K562 (cell line): Measurements from ENCODE around the gene RABL6. TPM values are rescaled to one million over a fixed set of nuclear protein-coding genes. Genes with fewer than 3 reads are reported as not detected.
A peak's percentile ranks its signal among the peaks of the same experiment; 100 is the strongest.

Experiments
- FOS ChIP-seq: IDR thresholded peaks from 3 replicates; pipeline ENCODE4 v1.6.1; 2011; ENCODE audit not compliant: insufficient read length; ENCODE audit errors: extremely low read depth
- HIVEP1 ChIP-seq: fragments of 250-450 bp; sonication (Bioruptor Pico); IDR thresholded peaks from 2 replicates; pipeline ENCODE4 v1.4.0; 2020; ENCODE audit warnings: mild to moderate bottlenecking
- MYC ChIP-seq, 2 experiments: fragments of 250-450 bp in 1 of 2; sonication (Bioruptor Pico) in 1 of 2; IDR thresholded peaks; 2 replicates each; pipeline versions ENCODE4 v1.5.1 to v1.6.1; 2012 to 2021; ENCODE audit warnings: low read depth in 2 of 2, borderline replicate concordance in 1 of 2, improper control_type of control experiment in 1 of 2, low read length in 1 of 2, mild to moderate bottlenecking in 1 of 2, moderate library complexity in 1 of 2
- NR1H2 ChIP-seq: sonication (generic); formaldehyde crosslinking; IDR thresholded peaks from 2 replicates; pipeline ENCODE4 v1.4.0; 2020; ENCODE audit warnings: mild to moderate bottlenecking, missing genetic modification reagents
- POLR3A ChIP-seq: IDR thresholded peaks from 2 replicates; pipeline ENCODE4 v1.6.1; 2011; ENCODE audit warnings: borderline replicate concordance, mild to moderate bottlenecking, moderate library complexity; ENCODE audit not compliant: insufficient read length, insufficient read depth; ENCODE audit errors: extremely low read depth
- SMAD1 ChIP-seq: fragments of 150-350 bp; IDR thresholded peaks from 2 replicates; pipeline ENCODE4 v1.6.1; 2014; ENCODE audit warnings: low read length, low read depth; ENCODE audit not compliant: partially characterized antibody
- SNIP1 ChIP-seq: fragments of 450-650 bp; IDR thresholded peaks from 2 replicates; pipeline ENCODE4 v1.7.1; 2017; ENCODE audit warnings: low read depth, mild to moderate bottlenecking
- SNRNP70 ChIP-seq: fragments of 200-400 bp; formaldehyde crosslinking; optimal IDR thresholded peaks from 2 replicates; pipeline ENCODE3; 2017; ENCODE audit warnings: low read depth, low read length
- TEAD2 ChIP-seq: fragments of 450-650 bp; IDR thresholded peaks from 2 replicates; pipeline ENCODE4 v1.6.1; 2016; ENCODE audit warnings: missing genetic modification characterization, control low read depth, missing compliant biosample characterization
- U2AF2 ChIP-seq: fragments of 200-400 bp; formaldehyde crosslinking; optimal IDR thresholded peaks from 2 replicates; pipeline ENCODE3; 2017; ENCODE audit warnings: low read depth, mild to moderate bottlenecking, low read length
- ZBED1 ChIP-seq: IDR thresholded peaks from 2 replicates; pipeline ENCODE4 v1.6.1; 2014
- polyA plus RNA-seq, 8 experiments: library from polyadenylated mRNA; depleted of rRNA in 4 of 8; stranded (reverse) in 5 of 8; unstranded in 3 of 8; fragments of >200 nt; fragmentation: Nextera tagmentation in 2 of 8; fragmentation: Illumina TruSeq in 1 of 8; extraction: Ambion mirVana in 2 of 8; extraction: Trizol in 1 of 8; gene quantifications; 2 replicates each; pipeline versions ENCODE4 v1.2.1 to v1.2.3, GENCODE V29; 2011 to 2014; ENCODE audit warnings: inconsistent platforms in 1 of 8, missing spikeins in 1 of 8
- total RNA-seq, 7 experiments: library from RNA; depleted of rRNA in 6 of 7; stranded (reverse); fragments of >200 nt in 6 of 7; fragmentation: Illumina TruSeq in 2 of 7; extraction: Trizol in 2 of 7; gene quantifications; 2 replicates each; pipeline versions ENCODE4 v1.2.1 to v1.2.3, GENCODE V29; 2011 to 2021; ENCODE audit warnings: low replicate concordance in 1 of 7
- TF ChIP-seq, protein P1 (sequence below): fragments of 150-350 bp; IDR thresholded peaks from 2 replicates; pipeline ENCODE4 v1.6.1; 2014; ENCODE audit warnings: low read depth, mild to moderate bottlenecking, low read length, borderline replicate concordance
- TF ChIP-seq, protein P2 (sequence below): fragments of 250-450 bp; sonication (Bioruptor Pico); IDR thresholded peaks from 2 replicates; pipeline ENCODE4 v1.9.0; 2021; ENCODE audit warnings: mild to moderate bottlenecking, inconsistent platforms
- TF ChIP-seq, protein P3 (sequence below): IDR thresholded peaks from 3 replicates; pipeline ENCODE4 v1.6.1; 2011; ENCODE audit warnings: borderline replicate concordance, mild to moderate bottlenecking, moderate library complexity; ENCODE audit not compliant: insufficient read length; ENCODE audit errors: extremely low read depth
- TF ChIP-seq, protein P4 (sequence below), 2 experiments: fragments of 450-650 bp in 1 of 2; sonication (generic) in 1 of 2; formaldehyde crosslinking in 1 of 2; IDR thresholded peaks in 1 of 2; conservative IDR thresholded peaks in 1 of 2; 2 replicates each; pipeline versions ENCODE4 v1.6.1 to v1.8.1; 2016 to 2023; ENCODE audit warnings: mild to moderate bottlenecking in 2 of 2, moderate library complexity in 2 of 2, inconsistent platforms in 1 of 2, missing genetic modification reagents in 1 of 2

Gene RABL6
- total and polyA plus RNA-seq, 9 of the 15 experiments (the other 6 are each of a cell fraction or from before 2014, with no cell fraction given), result 5.6 to 181 (median 84.5) TPM

DNA sequence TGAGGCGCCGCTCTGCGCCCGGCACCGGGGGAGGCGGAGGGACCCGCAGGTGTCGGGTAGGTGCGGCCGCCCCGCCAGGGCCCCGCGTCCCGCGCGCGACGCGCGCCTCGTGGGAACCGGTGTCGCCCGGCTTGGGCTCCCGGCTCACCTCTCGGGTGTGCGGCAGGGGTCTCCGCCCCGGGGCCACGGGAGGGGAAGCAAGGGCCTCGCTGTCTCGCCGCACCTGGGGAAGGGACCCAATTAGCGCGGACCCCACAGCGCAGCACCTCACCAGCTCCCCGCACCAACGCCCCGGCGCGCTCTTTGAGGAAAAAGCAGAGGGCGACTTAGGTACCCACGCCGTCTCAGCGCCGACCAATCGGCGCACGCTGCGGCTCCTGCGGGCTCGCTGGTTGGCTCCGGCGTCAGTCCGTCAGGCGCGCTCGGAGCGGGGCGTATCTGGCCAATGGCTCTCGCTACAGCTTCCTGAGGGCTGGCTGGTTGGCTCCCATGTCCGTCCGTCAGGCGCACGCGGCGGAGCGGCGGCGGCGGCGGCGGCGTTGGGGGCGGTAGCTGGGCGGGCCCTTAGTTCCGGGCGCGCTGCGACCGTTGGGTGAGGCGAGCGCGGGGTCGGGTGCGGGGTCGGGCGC is 78.3 kb downstream of the RABL6 start, which contains the start of gene TRAF2 (continued):
- TF ChIP-seq, protein P1, sequence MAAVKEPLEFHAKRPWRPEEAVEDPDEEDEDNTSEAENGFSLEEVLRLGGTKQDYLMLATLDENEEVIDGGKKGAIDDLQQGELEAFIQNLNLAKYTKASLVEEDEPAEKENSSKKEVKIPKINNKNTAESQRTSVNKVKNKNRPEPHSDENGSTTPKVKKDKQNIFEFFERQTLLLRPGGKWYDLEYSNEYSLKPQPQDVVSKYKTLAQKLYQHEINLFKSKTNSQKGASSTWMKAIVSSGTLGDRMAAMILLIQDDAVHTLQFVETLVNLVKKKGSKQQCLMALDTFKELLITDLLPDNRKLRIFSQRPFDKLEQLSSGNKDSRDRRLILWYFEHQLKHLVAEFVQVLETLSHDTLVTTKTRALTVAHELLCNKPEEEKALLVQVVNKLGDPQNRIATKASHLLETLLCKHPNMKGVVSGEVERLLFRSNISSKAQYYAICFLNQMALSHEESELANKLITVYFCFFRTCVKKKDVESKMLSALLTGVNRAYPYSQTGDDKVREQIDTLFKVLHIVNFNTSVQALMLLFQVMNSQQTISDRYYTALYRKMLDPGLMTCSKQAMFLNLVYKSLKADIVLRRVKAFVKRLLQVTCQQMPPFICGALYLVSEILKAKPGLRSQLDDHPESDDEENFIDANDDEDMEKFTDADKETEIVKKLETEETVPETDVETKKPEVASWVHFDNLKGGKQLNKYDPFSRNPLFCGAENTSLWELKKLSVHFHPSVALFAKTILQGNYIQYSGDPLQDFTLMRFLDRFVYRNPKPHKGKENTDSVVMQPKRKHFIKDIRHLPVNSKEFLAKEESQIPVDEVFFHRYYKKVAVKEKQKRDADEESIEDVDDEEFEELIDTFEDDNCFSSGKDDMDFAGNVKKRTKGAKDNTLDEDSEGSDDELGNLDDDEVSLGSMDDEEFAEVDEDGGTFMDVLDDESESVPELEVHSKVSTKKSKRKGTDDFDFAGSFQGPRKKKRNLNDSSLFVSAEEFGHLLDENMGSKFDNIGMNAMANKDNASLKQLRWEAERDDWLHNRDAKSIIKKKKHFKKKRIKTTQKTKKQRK, result peak; percentile 98
- TF ChIP-seq FOS, result peak; percentile 100
- no peak for TF ChIP-seq SNIP1
- no peak for TF ChIP-seq SNRNP70
- TF ChIP-seq MYC (IDR thresholded peaks at IDR 0.05; ENCODE audit: low read depth, low read length), result peak; percentile 86
- no peak for TF ChIP-seq MYC (CRISPR knock-in tag; IDR thresholded peaks at IDR 0.05; ENCODE audit: borderline replicate concordance, low read depth)
- TF ChIP-seq U2AF2, result no peak
- 0 out of 2 replicates have a peak, but pooled peaks have one; percentile 13 for TF ChIP-seq HIVEP1 (CRISPR knock-in tag)
- no peak for TF ChIP-seq TEAD2 (tag)
- TF ChIP-seq POLR3A, result no peak
- TF ChIP-seq, protein P2, sequence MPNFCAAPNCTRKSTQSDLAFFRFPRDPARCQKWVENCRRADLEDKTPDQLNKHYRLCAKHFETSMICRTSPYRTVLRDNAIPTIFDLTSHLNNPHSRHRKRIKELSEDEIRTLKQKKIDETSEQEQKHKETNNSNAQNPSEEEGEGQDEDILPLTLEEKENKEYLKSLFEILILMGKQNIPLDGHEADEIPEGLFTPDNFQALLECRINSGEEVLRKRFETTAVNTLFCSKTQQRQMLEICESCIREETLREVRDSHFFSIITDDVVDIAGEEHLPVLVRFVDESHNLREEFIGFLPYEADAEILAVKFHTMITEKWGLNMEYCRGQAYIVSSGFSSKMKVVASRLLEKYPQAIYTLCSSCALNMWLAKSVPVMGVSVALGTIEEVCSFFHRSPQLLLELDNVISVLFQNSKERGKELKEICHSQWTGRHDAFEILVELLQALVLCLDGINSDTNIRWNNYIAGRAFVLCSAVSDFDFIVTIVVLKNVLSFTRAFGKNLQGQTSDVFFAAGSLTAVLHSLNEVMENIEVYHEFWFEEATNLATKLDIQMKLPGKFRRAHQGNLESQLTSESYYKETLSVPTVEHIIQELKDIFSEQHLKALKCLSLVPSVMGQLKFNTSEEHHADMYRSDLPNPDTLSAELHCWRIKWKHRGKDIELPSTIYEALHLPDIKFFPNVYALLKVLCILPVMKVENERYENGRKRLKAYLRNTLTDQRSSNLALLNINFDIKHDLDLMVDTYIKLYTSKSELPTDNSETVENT, result peak; percentile 71; the same call in 1 of the 2 replicates
- TF ChIP-seq, protein P3, sequence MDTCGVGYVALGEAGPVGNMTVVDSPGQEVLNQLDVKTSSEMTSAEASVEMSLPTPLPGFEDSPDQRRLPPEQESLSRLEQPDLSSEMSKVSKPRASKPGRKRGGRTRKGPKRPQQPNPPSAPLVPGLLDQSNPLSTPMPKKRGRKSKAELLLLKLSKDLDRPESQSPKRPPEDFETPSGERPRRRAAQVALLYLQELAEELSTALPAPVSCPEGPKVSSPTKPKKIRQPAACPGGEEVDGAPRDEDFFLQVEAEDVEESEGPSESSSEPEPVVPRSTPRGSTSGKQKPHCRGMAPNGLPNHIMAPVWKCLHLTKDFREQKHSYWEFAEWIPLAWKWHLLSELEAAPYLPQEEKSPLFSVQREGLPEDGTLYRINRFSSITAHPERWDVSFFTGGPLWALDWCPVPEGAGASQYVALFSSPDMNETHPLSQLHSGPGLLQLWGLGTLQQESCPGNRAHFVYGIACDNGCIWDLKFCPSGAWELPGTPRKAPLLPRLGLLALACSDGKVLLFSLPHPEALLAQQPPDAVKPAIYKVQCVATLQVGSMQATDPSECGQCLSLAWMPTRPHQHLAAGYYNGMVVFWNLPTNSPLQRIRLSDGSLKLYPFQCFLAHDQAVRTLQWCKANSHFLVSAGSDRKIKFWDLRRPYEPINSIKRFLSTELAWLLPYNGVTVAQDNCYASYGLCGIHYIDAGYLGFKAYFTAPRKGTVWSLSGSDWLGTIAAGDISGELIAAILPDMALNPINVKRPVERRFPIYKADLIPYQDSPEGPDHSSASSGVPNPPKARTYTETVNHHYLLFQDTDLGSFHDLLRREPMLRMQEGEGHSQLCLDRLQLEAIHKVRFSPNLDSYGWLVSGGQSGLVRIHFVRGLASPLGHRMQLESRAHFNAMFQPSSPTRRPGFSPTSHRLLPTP, result no peak
- 0 out of 2 replicates have a peak, but pooled peaks have one; percentile 18 for TF ChIP-seq ZBED1
- TF ChIP-seq, protein P4, sequence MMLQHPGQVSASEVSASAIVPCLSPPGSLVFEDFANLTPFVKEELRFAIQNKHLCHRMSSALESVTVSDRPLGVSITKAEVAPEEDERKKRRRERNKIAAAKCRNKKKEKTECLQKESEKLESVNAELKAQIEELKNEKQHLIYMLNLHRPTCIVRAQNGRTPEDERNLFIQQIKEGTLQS (IDR thresholded peaks at IDR 0.05), result no peak
- TF ChIP-seq, protein P4 (CRISPR knock-in tag; conservative IDR thresholded peaks at IDR 0.05), result peak; percentile 50; the same call in 1 of the 2 replicates
- TF ChIP-seq SMAD1, result peak; percentile 44
- TF ChIP-seq NR1H2 (CRISPR knock-in tag), result no peak
